ENCODE data around the gene LRRC59. TPM values are rescaled to one million over a fixed set of nuclear protein-coding genes. Genes with fewer than 3 reads are reported as not detected.

Gene LRRC59
- total RNA-seq, 1 donor from 2014 or later = 185 TPM

- Mint-ChIP-seq H3K27ac (ENCODE audit: unreplicated experiment) (peak overlapping the region; percentile 99), H3K36me3 (ENCODE audit: low read depth, unreplicated experiment) (peaks cover 12% of the 10 kb centered on the region), H3K4me1 (ENCODE audit: low read depth, unreplicated experiment) (peaks cover 12% of the 10 kb centered on the region), H3K27me3 (ENCODE audit: low read depth, unreplicated experiment) (no peaks in the 10 kb centered on the region), H3K4me3 (ENCODE audit: unreplicated experiment) (peak overlapping the region; percentile 99), H3K9me3 (ENCODE audit: unreplicated experiment) (no peaks in the 10 kb centered on the region)
- Histone ChIP-seq H3K27ac (ENCODE audit: low read depth, low read length) (peak overlapping the region; percentile 99), H3K9me3 (ENCODE audit: insufficient read depth, low read depth, low read length) (no peaks in the 10 kb centered on the region), H3K79me2 (ENCODE audit: insufficient read depth, low read length) (peaks cover 30% of the 10 kb centered on the region), H3K36me3 (ENCODE audit: insufficient read depth, low read length) (peaks cover 29% of the 10 kb centered on the region), H3K27me3 (ENCODE audit: insufficient read depth, low read length) (no peaks in the 10 kb centered on the region), H3K9ac (ENCODE audit: low read length) (peak overlapping the region; percentile 98), H2AFZ (ENCODE audit: low read depth, low read length) (peak overlapping the region; percentile 98), H4K20me1 (ENCODE audit: insufficient read depth, low read length) (peaks cover 15% of the 10 kb centered on the region), H3K4me3 (ENCODE audit: insufficient read depth, low read depth, low read length) (peak overlapping the region; percentile 97), H3K4me2 (ENCODE audit: low read length) (peak overlapping the region; percentile 89), H3K4me1 (ENCODE audit: insufficient read depth, low read length) (peaks cover 13% of the 10 kb centered on the region)
- TF ChIP-seq CTCF (IDR thresholded peaks at IDR 0.05; ENCODE audit: insufficient read depth, low read depth, low read length) (no peak), EZH2 (IDR thresholded peaks at IDR 0.05; ENCODE audit: insufficient read depth, low read length) (no peak)
- DNase-seq (ENCODE audit: low read depth) (no peak), FAIRE-seq (no peak)
Observed at GRCh38 chr17:50372222-50372757, 25.0 kb downstream of the LRRC59 start.

GRCh38 chr17:50371526-50371925 lies 25.8 kb downstream of the LRRC59 start:
- Histone ChIP-seq H3K79me2 (ENCODE audit: insufficient read depth, low read length) (peaks cover 30% of the 10 kb centered on the region), H3K9me3 (ENCODE audit: insufficient read depth, low read depth, low read length) (no peaks in the 10 kb centered on the region), H3K9ac (ENCODE audit: low read length) (no peak overlapping the region), H3K4me1 (ENCODE audit: insufficient read depth, low read length) (peaks cover 13% of the 10 kb centered on the region), H3K27me3 (ENCODE audit: insufficient read depth, low read length) (no peaks in the 10 kb centered on the region), H3K4me3 (ENCODE audit: insufficient read depth, low read depth, low read length) (peak overlapping the region; percentile 97), H3K4me2 (ENCODE audit: low read length) (peak overlapping the region; percentile 89), H3K36me3 (ENCODE audit: insufficient read depth, low read length) (peaks cover 29% of the 10 kb centered on the region), H4K20me1 (ENCODE audit: insufficient read depth, low read length) (peaks cover 15% of the 10 kb centered on the region), H3K27ac (ENCODE audit: low read depth, low read length) (no peak overlapping the region), H2AFZ (ENCODE audit: low read depth, low read length) (no peak overlapping the region)
- DNase-seq (ENCODE audit: low read depth) (no peak), FAIRE-seq (no peak)
- Mint-ChIP-seq H3K9me3 (ENCODE audit: unreplicated experiment) (no peaks in the 10 kb centered on the region), H3K4me1 (ENCODE audit: low read depth, unreplicated experiment) (peaks cover 12% of the 10 kb centered on the region), H3K27me3 (ENCODE audit: low read depth, unreplicated experiment) (no peaks in the 10 kb centered on the region), H3K27ac (ENCODE audit: unreplicated experiment) (no peak overlapping the region), H3K4me3 (ENCODE audit: unreplicated experiment) (peak overlapping the region; percentile 99), H3K36me3 (ENCODE audit: low read depth, unreplicated experiment) (peaks cover 12% of the 10 kb centered on the region)
- TF ChIP-seq EZH2 (IDR thresholded peaks at IDR 0.05; ENCODE audit: insufficient read depth, low read length) (no peak), CTCF (IDR thresholded peaks at IDR 0.05; ENCODE audit: insufficient read depth, low read depth, low read length) (no peak)

GRCh38 chr17:50370052-50370451 lies 27.3 kb downstream of the LRRC59 start:
- H3K9me3 ChIP-seq (ENCODE audit: insufficient read depth, low read depth, low read length) = no peaks in the 10 kb centered on the region
- H4K20me1 ChIP-seq (ENCODE audit: insufficient read depth, low read length) = peaks cover 25% of the 10 kb centered on the region
- Mint-ChIP-seq H3K4me1 (ENCODE audit: low read depth, unreplicated experiment) (peaks cover 20% of the 10 kb centered on the region), H3K9me3 (ENCODE audit: unreplicated experiment) (no peaks in the 10 kb centered on the region), H3K36me3 (ENCODE audit: low read depth, unreplicated experiment) (peaks cover 15% of the 10 kb centered on the region), H3K27me3 (ENCODE audit: low read depth, unreplicated experiment) (no peaks in the 10 kb centered on the region), H3K27ac (ENCODE audit: unreplicated experiment) (no peak overlapping the region), H3K4me3 (ENCODE audit: unreplicated experiment) (no peak overlapping the region)
- peaks cover 13% of the 10 kb centered on the region for H3K4me1 ChIP-seq (ENCODE audit: insufficient read depth, low read length)
- H3K27me3 ChIP-seq (ENCODE audit: insufficient read depth, low read length) = no peaks in the 10 kb centered on the region
- H3K27ac ChIP-seq (ENCODE audit: low read depth, low read length) = no peak overlapping the region
- no peak for FAIRE-seq
- peaks cover 34% of the 10 kb centered on the region for H3K36me3 ChIP-seq (ENCODE audit: insufficient read depth, low read length)
- H3K4me3 ChIP-seq (ENCODE audit: insufficient read depth, low read depth, low read length) = no peak overlapping the region
- no peak overlapping the region for H2AFZ ChIP-seq (ENCODE audit: low read depth, low read length)
- H3K9ac ChIP-seq (ENCODE audit: low read length) = no peak overlapping the region
- DNase-seq (ENCODE audit: low read depth) = no peak
- TF ChIP-seq CTCF (IDR thresholded peaks at IDR 0.05; ENCODE audit: insufficient read depth, low read depth, low read length) (no peak), EZH2 (IDR thresholded peaks at IDR 0.05; ENCODE audit: insufficient read depth, low read length) (no peak)
- no peak overlapping the region for H3K4me2 ChIP-seq (ENCODE audit: low read length)
- peaks cover 30% of the 10 kb centered on the region for H3K79me2 ChIP-seq (ENCODE audit: insufficient read depth, low read length)
